Hepatocyte (in vitro differentiated cells): ENCODE measurements around the gene FITM1. TPM values are rescaled to one million over a fixed set of nuclear protein-coding genes. Genes with fewer than 3 reads are reported as not detected.

Source experiments
- DNase-seq: peaks from one replicate; pipeline ENCODE4 v3.0.0-alpha.2; 2016; ENCODE audit warnings: low spot score
- H2AFZ ChIP-seq: fragments of 200-600 bp; sonication (generic); 2 replicates; pipeline ENCODE4 v1.6.0; 2016; ENCODE audit warnings: antibody characterized with exemption, mild to moderate bottlenecking
- H3K27ac ChIP-seq: fragments of 200-600 bp; sonication (generic); 2 replicates; pipeline ENCODE4 v1.5.1; 2016; ENCODE audit warnings: mild to moderate bottlenecking
- H3K27me3 ChIP-seq: fragments of 200-600 bp; sonication (generic); 2 replicates; pipeline ENCODE4 v1.6.1; 2016
- H3K36me3 ChIP-seq: fragments of 200-600 bp; sonication (generic); replicated peaks from 2 replicates; pipeline ENCODE4 v1.5.1; 2016; ENCODE audit warnings: low read depth; ENCODE audit not compliant: insufficient read depth
- H3K4me1 ChIP-seq: fragments of 200-600 bp; sonication (generic); 2 replicates; pipeline ENCODE4 v1.5.1; 2016; ENCODE audit warnings: mild to moderate bottlenecking, moderate library complexity; ENCODE audit not compliant: insufficient read depth
- H3K4me2 ChIP-seq: fragments of 200-600 bp; sonication (generic); 2 replicates; pipeline ENCODE4 v1.6.0; 2016
- H3K4me3 ChIP-seq: fragments of 200-600 bp; sonication (generic); 2 replicates; pipeline ENCODE4 v1.5.1; 2016; ENCODE audit warnings: mild to moderate bottlenecking
- H3K79me2 ChIP-seq: fragments of 200-600 bp; sonication (generic); 2 replicates; pipeline ENCODE4 v1.6.0; 2017; ENCODE audit warnings: mild to moderate bottlenecking
- H3K9me2 ChIP-seq: fragments of 200-600 bp; sonication (generic); replicated peaks from 2 replicates; pipeline ENCODE4 v1.6.0; 2017; ENCODE audit warnings: mild to moderate bottlenecking; ENCODE audit not compliant: insufficient read depth
- H3K9me3 ChIP-seq: fragments of 200-600 bp; sonication (generic); 2 replicates; pipeline ENCODE4 v1.5.1; 2016; ENCODE audit warnings: low read depth, mild to moderate bottlenecking
- H4K20me1 ChIP-seq: fragments of 200-600 bp; sonication (generic); 2 replicates; pipeline ENCODE4 v1.6.0; 2016; ENCODE audit warnings: mild to moderate bottlenecking; ENCODE audit not compliant: insufficient read depth, poor library complexity, severe bottlenecking
- CTCF ChIP-seq: fragments of 200-600 bp; sonication (generic); IDR thresholded peaks from 2 replicates; pipeline ENCODE4 v1.5.1; 2016; ENCODE audit warnings: antibody characterized with exemption, mild to moderate bottlenecking; ENCODE audit not compliant: poor library complexity
- EZH2 ChIP-seq: fragments of 200-600 bp; sonication (generic); IDR thresholded peaks from 2 replicates; pipeline ENCODE4 v1.6.1; 2016; ENCODE audit warnings: antibody characterized with exemption, mild to moderate bottlenecking, borderline replicate concordance
- EZH2phosphoT487 ChIP-seq: fragments of 200-600 bp; sonication (generic); IDR thresholded peaks from one replicate; pipeline ENCODE4 v1.6.1; 2018; ENCODE audit warnings: antibody characterized with exemption, mild to moderate bottlenecking, low read depth, moderate library complexity; ENCODE audit not compliant: unreplicated experiment, severe bottlenecking
- WGBS: methylation state at CpG from one replicate; pipeline ENCODE4 v1.1.6; 2016; ENCODE audit warnings: low lambda C conversion rate; ENCODE audit errors: missing lambda C conversion rate; 5-methylcytosine and 5-hydroxymethylcytosine counted together
- polyA plus RNA-seq: library from polyadenylated mRNA; unstranded; fragments of >200 nt; fragmentation: Nextera tagmentation; extraction: Ambion mirVana; gene quantifications from 2 replicates; pipeline ENCODE4 v1.2.1, GENCODE V29; 2016
- total RNA-seq: library from RNA; depleted of rRNA; stranded (reverse); fragments of >200 nt; gene quantifications from 2 replicates; pipeline ENCODE4 v1.2.3, GENCODE V29; 2014

Gene FITM1
- total and polyA plus RNA-seq, 2 experiments from 2014 or later = 1.0 to 2.2 TPM

GRCh38 chr14:24156840-24157239, 26.4 kb downstream of the FITM1 start:
- TF ChIP-seq CTCF (no peak), EZH2 (no peak), EZH2phosphoT487 (no peak)
- peaks cover 11% of the 10 kb centered on the region for H3K4me1 ChIP-seq
- no peak overlapping the region for H3K4me3 ChIP-seq
- H3K4me2 ChIP-seq = no peak overlapping the region
- 96% methylated on average over 1 of the region's 1 CpG for WGBS
- peaks cover 7% of the 10 kb centered on the region for H3K79me2 ChIP-seq
- H2AFZ ChIP-seq = no peak overlapping the region
- H3K27ac ChIP-seq = no peak overlapping the region
- no peaks in the 10 kb centered on the region for H3K27me3 ChIP-seq
- no peaks in the 10 kb centered on the region for H3K36me3 ChIP-seq
- no peaks in the 10 kb centered on the region for H3K9me3 ChIP-seq
- H4K20me1 ChIP-seq = no peaks in the 10 kb centered on the region
- no peaks in the 10 kb centered on the region for H3K9me2 ChIP-seq
- DNase-seq = no peak

GRCh38 chr14:24157331-24157730, 26.9 kb downstream of the FITM1 start:
- Histone ChIP-seq H3K4me1 (peaks cover 16% of the 10 kb centered on the region), H2AFZ (no peak overlapping the region), H3K4me3 (no peak overlapping the region), H3K4me2 (no peak overlapping the region), H3K9me3 (no peaks in the 10 kb centered on the region), H3K36me3 (no peaks in the 10 kb centered on the region), H3K27ac (no peak overlapping the region), H3K79me2 (peaks cover 11% of the 10 kb centered on the region), H4K20me1 (no peaks in the 10 kb centered on the region), H3K9me2 (no peaks in the 10 kb centered on the region), H3K27me3 (no peaks in the 10 kb centered on the region)
- no peak for TF ChIP-seq CTCF
- no peak for TF ChIP-seq EZH2phosphoT487
- no peak for TF ChIP-seq EZH2
- WGBS = 93% methylated on average over 12 of the region's 12 CpGs
- DNase-seq = no peak

- 95% methylated on average over 11 of the region's 11 CpGs for WGBS
- TF ChIP-seq EZH2phosphoT487 (no peak), EZH2 (no peak), CTCF (no peak)
- H2AFZ ChIP-seq = no peak overlapping the region
These were observed 29.5 kb downstream of the FITM1 start for GRCh38 chr14:24159777-24160498.

GRCh38 chr14:24160499-24160849, 30.0 kb downstream of the FITM1 start:
- no peak for TF ChIP-seq CTCF
- no peak for TF ChIP-seq EZH2
- no peak for TF ChIP-seq EZH2phosphoT487
- WGBS = 89% methylated on average over 4 of the region's 4 CpGs
- H3K79me2 ChIP-seq = peaks cover 25% of the 10 kb centered on the region
- no peaks in the 10 kb centered on the region for H3K9me2 ChIP-seq
- no peaks in the 10 kb centered on the region for H3K9me3 ChIP-seq
- no peaks in the 10 kb centered on the region for H3K27me3 ChIP-seq
- no peak overlapping the region for H3K4me3 ChIP-seq
- H3K36me3 ChIP-seq = no peaks in the 10 kb centered on the region
- H2AFZ ChIP-seq = no peak overlapping the region
- H3K4me2 ChIP-seq = no peak overlapping the region
- no peak for DNase-seq
- peaks cover 16% of the 10 kb centered on the region for H3K4me1 ChIP-seq
- H4K20me1 ChIP-seq = peaks cover 5% of the 10 kb centered on the region
- peak overlapping the region; percentile 75 for H3K27ac ChIP-seq

More at GRCh38 chr14:24159777-24160498, 29.5 kb downstream of the FITM1 start:
- no peak overlapping the region for H3K4me2 ChIP-seq
- H4K20me1 ChIP-seq = peaks cover 5% of the 10 kb centered on the region
- DNase-seq = no peak
- no peaks in the 10 kb centered on the region for H3K9me2 ChIP-seq
- H3K27me3 ChIP-seq = no peaks in the 10 kb centered on the region
- no peaks in the 10 kb centered on the region for H3K36me3 ChIP-seq
- H3K4me1 ChIP-seq = peaks cover 16% of the 10 kb centered on the region
- H3K9me3 ChIP-seq = no peaks in the 10 kb centered on the region
- H3K79me2 ChIP-seq = peaks cover 25% of the 10 kb centered on the region
- H3K27ac ChIP-seq = peak overlapping the region; percentile 75
- H3K4me3 ChIP-seq = no peak overlapping the region
